ENCODE results near the gene MPL.

DNA sequence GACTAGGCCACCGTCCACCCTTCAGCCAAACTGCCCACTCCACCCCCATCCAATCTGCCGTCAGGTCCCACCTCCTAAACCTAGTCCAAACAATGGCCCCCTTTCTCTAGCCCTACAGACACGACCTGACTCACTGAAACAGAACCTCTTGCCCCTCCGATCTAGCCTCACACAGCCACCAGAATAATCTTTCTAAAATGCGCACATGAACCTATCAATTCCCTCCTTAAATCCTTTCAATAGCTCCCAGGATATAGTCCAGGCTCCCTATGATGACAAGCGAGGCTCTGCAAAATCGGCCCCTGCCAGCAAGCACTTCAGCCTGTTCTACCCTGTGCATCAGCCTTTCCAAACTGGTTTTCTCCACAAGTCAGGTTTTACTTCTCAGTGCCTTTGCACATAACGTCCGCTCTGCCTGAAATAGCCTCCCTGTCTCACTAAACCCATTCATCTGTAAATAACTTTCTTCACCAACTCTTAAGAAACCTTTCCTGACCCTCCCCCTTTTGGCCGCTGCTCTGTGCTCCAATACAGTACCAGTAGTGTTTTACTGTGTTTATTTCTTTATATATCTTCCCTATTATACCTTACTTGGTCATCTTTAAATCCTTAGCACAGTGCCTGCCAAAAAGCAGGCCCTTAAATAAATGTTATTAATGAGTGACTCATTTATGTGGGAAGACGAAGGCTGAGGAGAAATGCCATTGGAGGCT, 12.1 kb downstream of the MPL start:
- TF ChIP-seq, protein P1, sequence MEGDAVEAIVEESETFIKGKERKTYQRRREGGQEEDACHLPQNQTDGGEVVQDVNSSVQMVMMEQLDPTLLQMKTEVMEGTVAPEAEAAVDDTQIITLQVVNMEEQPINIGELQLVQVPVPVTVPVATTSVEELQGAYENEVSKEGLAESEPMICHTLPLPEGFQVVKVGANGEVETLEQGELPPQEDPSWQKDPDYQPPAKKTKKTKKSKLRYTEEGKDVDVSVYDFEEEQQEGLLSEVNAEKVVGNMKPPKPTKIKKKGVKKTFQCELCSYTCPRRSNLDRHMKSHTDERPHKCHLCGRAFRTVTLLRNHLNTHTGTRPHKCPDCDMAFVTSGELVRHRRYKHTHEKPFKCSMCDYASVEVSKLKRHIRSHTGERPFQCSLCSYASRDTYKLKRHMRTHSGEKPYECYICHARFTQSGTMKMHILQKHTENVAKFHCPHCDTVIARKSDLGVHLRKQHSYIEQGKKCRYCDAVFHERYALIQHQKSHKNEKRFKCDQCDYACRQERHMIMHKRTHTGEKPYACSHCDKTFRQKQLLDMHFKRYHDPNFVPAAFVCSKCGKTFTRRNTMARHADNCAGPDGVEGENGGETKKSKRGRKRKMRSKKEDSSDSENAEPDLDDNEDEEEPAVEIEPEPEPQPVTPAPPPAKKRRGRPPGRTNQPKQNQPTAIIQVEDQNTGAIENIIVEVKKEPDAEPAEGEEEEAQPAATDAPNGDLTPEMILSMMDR (IDR thresholded peaks at IDR 0.05), result no peak
- no peak for TF ChIP-seq POLR2A (IDR thresholded peaks at IDR 0.05)
- TF ChIP-seq POLR2AphosphoS5 (IDR thresholded peaks at IDR 0.05), result no peak
